T-helper 2 cell treated with Interferon-gamma antibody and Interleukin-4, amounts not matched to agents 5 μg/mL and 100 μg/mL, for 36 hours (primary cell): ENCODE results near the gene GMNN.
"Not testable (repeated sequence)": the region's sequence is repeated elsewhere in the genome, so short reads cannot be mapped to it uniquely, and the experiment has no call there.

Experiments used
- DNase-seq: peaks from one replicate; pipeline ENCODE4 v3.0.0; 2021; ENCODE audit warnings: low spot score
- H3K27ac Mint-ChIP-seq: one replicate; pipeline ENCODE4 v1.8.0; 2021; ENCODE audit warnings: mild to moderate bottlenecking, mixed read lengths
- H3K27me3 Mint-ChIP-seq: one replicate; pipeline ENCODE4 v1.8.0; 2021; ENCODE audit warnings: low read depth, mixed read lengths
- H3K36me3 Mint-ChIP-seq: one replicate; pipeline ENCODE4 v1.8.0; 2021; ENCODE audit warnings: low read depth, mixed read lengths
- H3K4me1 Mint-ChIP-seq: one replicate; pipeline ENCODE4 v1.8.0; 2021; ENCODE audit warnings: low read depth, mixed read lengths
- H3K4me3 Mint-ChIP-seq: one replicate; pipeline ENCODE4 v1.8.0; 2022; ENCODE audit warnings: mild to moderate bottlenecking, moderate library complexity, mixed read lengths
- H3K9me3 Mint-ChIP-seq: one replicate; pipeline ENCODE4 v1.8.0; 2021; ENCODE audit warnings: mixed read lengths

The GMNN gene

GRCh38 chr6:24774696-24775519 is at the start of gene GMNN:
Gene GMNN, plus strand, starts transcription at chr6:24774937. Its CDS starts 2,310 bp downstream, at chr6:24777247.
- H3K9me3 Mint-ChIP-seq = no peaks in the 10 kb centered on the region
- H3K27me3 Mint-ChIP-seq = no peaks in the 10 kb centered on the region
- H3K4me1 Mint-ChIP-seq = peaks cover 30% of the 10 kb centered on the region
- peaks cover 26% of the 10 kb centered on the region for H3K36me3 Mint-ChIP-seq
- DNase-seq = peak; percentile 97
- peak within 1 kb of the TSS; percentile 97 for H3K4me3 Mint-ChIP-seq
- peak within 1 kb of the TSS; percentile 97 for H3K27ac Mint-ChIP-seq

- not testable (repeated sequence) for H3K4me1 Mint-ChIP-seq, H3K4me3 Mint-ChIP-seq, DNase-seq, H3K36me3 Mint-ChIP-seq, H3K27ac Mint-ChIP-seq
- Mint-ChIP-seq H3K9me3 (peaks cover 33% of the 10 kb centered on the region), H3K27me3 (peaks cover 11% of the 10 kb centered on the region)
Observed at GRCh38 chr6:24730653-24731052, 44.1 kb upstream of the GMNN start.

GRCh38 chr6:24731456-24732134 is 43.1 kb upstream of the GMNN start:
- Mint-ChIP-seq H3K27me3 (peaks cover 11% of the 10 kb centered on the region), H3K9me3 (peaks cover 33% of the 10 kb centered on the region)
- H3K27ac Mint-ChIP-seq, H3K36me3 Mint-ChIP-seq, H3K4me1 Mint-ChIP-seq, H3K4me3 Mint-ChIP-seq, DNase-seq: not testable (repeated sequence)

GRCh38 chr6:24734166-24734565 is 40.6 kb upstream of the GMNN start:
- Mint-ChIP-seq H3K4me3 (no peak overlapping the region), H3K9me3 (peaks cover 28% of the 10 kb centered on the region), H3K36me3 (peaks cover 8% of the 10 kb centered on the region), H3K4me1 (peaks cover 1% of the 10 kb centered on the region), H3K27ac (no peak overlapping the region), H3K27me3 (peaks cover 7% of the 10 kb centered on the region)
- no peak for DNase-seq

DNA sequence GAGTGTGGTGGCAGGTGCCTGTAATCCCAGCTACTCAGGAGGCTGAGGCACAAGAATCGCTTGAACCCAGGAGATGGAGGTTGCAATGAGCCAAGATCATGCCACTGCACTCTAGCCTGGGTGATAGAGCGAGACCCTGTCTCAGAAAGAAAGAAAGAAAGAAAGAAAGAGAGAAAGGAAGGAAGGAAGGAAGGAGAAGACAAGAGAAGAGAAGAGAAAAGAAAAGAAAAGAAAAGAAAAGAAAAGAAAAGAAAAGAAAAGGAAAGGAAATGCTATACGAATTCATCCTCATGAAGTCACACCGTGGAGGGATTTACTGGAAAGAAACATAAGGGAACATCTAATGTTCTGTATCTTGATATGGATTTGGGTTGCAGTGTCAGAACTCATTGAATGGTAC is 40.0 kb upstream of the GMNN start:
- H3K4me1 Mint-ChIP-seq, DNase-seq, H3K27ac Mint-ChIP-seq, H3K36me3 Mint-ChIP-seq, H3K4me3 Mint-ChIP-seq, H3K27me3 Mint-ChIP-seq: not testable (repeated sequence)
- peaks cover 25% of the 10 kb centered on the region for H3K9me3 Mint-ChIP-seq

DNA sequence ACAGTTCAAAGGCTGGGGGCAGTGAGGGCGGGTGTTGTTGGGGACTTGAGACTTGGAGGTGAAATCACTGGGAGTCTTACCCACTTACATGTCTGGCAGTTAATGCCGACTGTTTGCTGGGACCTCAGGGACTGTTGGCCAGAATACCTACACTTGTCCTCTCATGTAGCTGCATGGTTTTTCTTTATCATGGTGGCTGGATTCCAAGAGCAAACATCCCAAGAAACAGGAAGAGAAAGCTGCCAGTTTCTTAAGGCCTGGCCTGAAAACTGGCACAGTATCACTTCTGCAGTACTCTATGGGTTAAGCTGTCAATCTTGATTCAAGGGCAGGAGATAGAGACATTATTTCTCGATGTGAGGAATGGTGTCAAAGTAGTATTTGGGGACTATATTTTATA is 36.0 kb upstream of the GMNN start:
- peaks cover 5% of the 10 kb centered on the region for H3K9me3 Mint-ChIP-seq
- H3K27ac Mint-ChIP-seq = no peak overlapping the region
- H3K4me1 Mint-ChIP-seq = peaks cover 18% of the 10 kb centered on the region
- H3K27me3 Mint-ChIP-seq = peaks cover 3% of the 10 kb centered on the region
- no peak overlapping the region for H3K4me3 Mint-ChIP-seq
- H3K36me3 Mint-ChIP-seq = peaks cover 3% of the 10 kb centered on the region
- DNase-seq = no peak

- H3K36me3 Mint-ChIP-seq = peaks cover 3% of the 10 kb centered on the region
- H3K9me3 Mint-ChIP-seq = peaks cover 5% of the 10 kb centered on the region
- DNase-seq = no peak
- no peak overlapping the region for H3K4me3 Mint-ChIP-seq
- no peak overlapping the region for H3K27ac Mint-ChIP-seq
- H3K4me1 Mint-ChIP-seq = peaks cover 18% of the 10 kb centered on the region
- no peaks in the 10 kb centered on the region for H3K27me3 Mint-ChIP-seq
Observed at GRCh38 chr6:24740861-24741260, 33.9 kb upstream of the GMNN start.

DNA sequence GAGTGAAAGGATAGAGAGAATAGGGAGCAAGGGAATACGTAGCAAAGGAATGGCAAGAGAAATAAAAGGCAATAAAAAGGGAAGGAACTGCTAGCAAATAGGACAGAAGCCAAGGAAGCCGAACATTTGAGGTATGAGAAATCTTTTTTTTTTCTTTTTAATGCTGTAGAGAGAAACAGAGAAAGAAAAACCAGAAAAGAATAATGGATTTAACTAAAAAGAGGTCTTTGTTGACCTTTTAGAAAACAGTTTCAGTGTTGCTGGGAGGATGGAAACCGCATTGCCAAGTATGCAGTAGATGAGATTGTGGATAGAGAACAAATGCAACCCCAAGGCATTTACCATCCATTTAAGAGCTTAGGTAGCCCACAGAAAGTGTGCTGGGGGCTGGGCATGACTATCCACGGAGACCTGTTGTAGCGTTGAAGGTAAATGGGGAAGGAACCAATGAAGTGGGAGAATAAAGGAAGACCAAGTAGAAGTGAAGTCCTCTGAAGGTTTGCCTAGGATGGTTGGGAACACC is 32.5 kb upstream of the GMNN start:
- H3K27ac Mint-ChIP-seq = peak overlapping the region; percentile 7
- H3K27me3 Mint-ChIP-seq = no peaks in the 10 kb centered on the region
- peaks cover 5% of the 10 kb centered on the region for H3K9me3 Mint-ChIP-seq
- H3K4me3 Mint-ChIP-seq = no peak overlapping the region
- H3K36me3 Mint-ChIP-seq = peaks cover 3% of the 10 kb centered on the region
- no peak for DNase-seq
- peaks cover 18% of the 10 kb centered on the region for H3K4me1 Mint-ChIP-seq

- peak; percentile 39 for DNase-seq
- H3K36me3 Mint-ChIP-seq = peaks cover 3% of the 10 kb centered on the region
- no peak overlapping the region for H3K27ac Mint-ChIP-seq
- peak overlapping the region; percentile 22 for H3K4me3 Mint-ChIP-seq
- peaks cover 18% of the 10 kb centered on the region for H3K4me1 Mint-ChIP-seq
- no peaks in the 10 kb centered on the region for H3K27me3 Mint-ChIP-seq
- H3K9me3 Mint-ChIP-seq = peaks cover 5% of the 10 kb centered on the region
Observed at GRCh38 chr6:24743265-24743943, 31.3 kb upstream of the GMNN start.

GRCh38 chr6:24743944-24744335 is 30.8 kb upstream of the GMNN start:
- no peak for DNase-seq
- Mint-ChIP-seq H3K4me1 (peaks cover 18% of the 10 kb centered on the region), H3K27me3 (peaks cover 2% of the 10 kb centered on the region), H3K9me3 (peaks cover 5% of the 10 kb centered on the region), H3K27ac (no peak overlapping the region), H3K4me3 (no peak overlapping the region), H3K36me3 (peaks cover 3% of the 10 kb centered on the region)

DNA sequence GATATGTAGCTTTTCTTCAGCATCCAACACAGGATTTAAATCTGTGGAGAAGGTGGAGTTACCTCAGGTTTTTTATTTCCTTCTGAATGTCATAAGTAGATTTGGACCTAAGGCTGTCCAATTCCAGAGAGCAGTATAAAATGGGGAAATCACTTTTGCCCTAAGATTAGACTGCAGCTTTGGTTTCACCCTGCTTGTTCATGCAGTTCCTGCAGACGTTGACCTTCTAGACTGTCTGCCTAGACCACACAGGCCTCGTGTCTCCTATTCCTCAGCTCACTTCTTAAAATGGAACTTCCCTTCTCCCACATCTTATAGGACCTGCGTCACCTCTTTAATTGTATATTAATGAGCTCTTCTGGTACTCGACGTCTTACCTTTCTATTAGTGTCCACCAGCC is 29.8 kb upstream of the GMNN start:
- peaks cover 21% of the 10 kb centered on the region for H3K4me1 Mint-ChIP-seq
- peaks cover 2% of the 10 kb centered on the region for H3K27me3 Mint-ChIP-seq
- peaks cover 5% of the 10 kb centered on the region for H3K9me3 Mint-ChIP-seq
- H3K4me3 Mint-ChIP-seq = no peak overlapping the region
- no peak for DNase-seq
- H3K36me3 Mint-ChIP-seq = peaks cover 3% of the 10 kb centered on the region
- no peak overlapping the region for H3K27ac Mint-ChIP-seq

GRCh38 chr6:24749297-24749696 is 25.4 kb upstream of the GMNN start:
- H3K27ac Mint-ChIP-seq = no peak overlapping the region
- H3K4me3 Mint-ChIP-seq = no peak overlapping the region

DNA sequence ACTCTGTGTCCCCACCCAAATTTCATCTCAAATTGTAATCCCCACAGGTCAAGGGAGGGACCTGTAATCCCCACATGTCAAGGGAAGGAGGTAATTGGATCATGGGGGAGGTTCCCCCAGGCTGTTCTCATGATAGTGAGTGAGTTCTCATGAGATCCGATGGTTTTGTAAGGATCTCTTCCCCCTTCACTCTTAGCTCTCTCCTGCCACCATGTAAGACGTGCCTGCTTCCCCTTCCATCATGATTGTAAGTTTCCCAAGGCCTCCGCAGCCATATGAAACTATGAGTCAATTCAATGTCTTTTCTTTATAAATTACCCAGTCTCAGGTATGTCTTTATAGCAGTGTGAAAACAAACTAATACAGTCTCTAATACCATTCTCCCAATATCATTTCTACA is 23.9 kb upstream of the GMNN start:
- H3K36me3 Mint-ChIP-seq, DNase-seq, H3K27ac Mint-ChIP-seq, H3K4me1 Mint-ChIP-seq, H3K9me3 Mint-ChIP-seq, H3K27me3 Mint-ChIP-seq, H3K4me3 Mint-ChIP-seq: not testable (repeated sequence)

More at GRCh38 chr6:24749297-24749696, 25.4 kb upstream of the GMNN start:
- no peak for DNase-seq
- H3K27me3 Mint-ChIP-seq = peaks cover 2% of the 10 kb centered on the region
- H3K9me3 Mint-ChIP-seq = peaks cover 7% of the 10 kb centered on the region
- peaks cover 3% of the 10 kb centered on the region for H3K4me1 Mint-ChIP-seq
- H3K36me3 Mint-ChIP-seq = no peaks in the 10 kb centered on the region

GRCh38 chr6:24752503-24752902 is 22.2 kb upstream of the GMNN start:
- H3K4me1 Mint-ChIP-seq = peaks cover 3% of the 10 kb centered on the region
- H3K4me3 Mint-ChIP-seq = no peak overlapping the region
- no peak overlapping the region for H3K27ac Mint-ChIP-seq
- peaks cover 9% of the 10 kb centered on the region for H3K9me3 Mint-ChIP-seq
- peaks cover 2% of the 10 kb centered on the region for H3K27me3 Mint-ChIP-seq
- DNase-seq = no peak
- H3K36me3 Mint-ChIP-seq = no peaks in the 10 kb centered on the region
